ENCODE measurements around the gene HEATR5A. TPM values are rescaled to one million over a fixed set of nuclear protein-coding genes. Genes with fewer than 3 reads are reported as not detected.

The HEATR5A gene
- total and polyA plus RNA-seq, 2 of the 13 experiments (the other 11 are each of a cell fraction or from before 2014, with no cell fraction given): 36.4 to 105 TPM

DNA sequence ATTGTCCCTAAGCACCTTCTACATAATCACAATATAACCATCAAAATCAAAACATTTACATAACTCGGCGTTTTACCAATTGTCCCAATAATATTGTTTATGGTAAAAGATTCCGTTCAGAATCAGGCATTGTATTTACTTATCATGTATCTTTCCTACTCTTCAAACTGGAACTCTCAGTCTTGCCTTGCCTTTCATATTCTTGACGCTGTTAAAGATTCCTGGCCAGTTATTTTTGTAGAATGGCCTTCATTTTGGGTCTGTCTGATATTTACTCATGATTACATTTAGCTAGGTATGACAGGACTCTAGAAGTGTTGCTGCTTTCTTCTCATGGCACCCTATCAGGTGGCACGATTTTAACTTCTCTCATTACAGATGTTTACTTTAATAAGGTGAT, 850 bp upstream of the HEATR5A start (continued):
- TF ChIP-seq, protein P1, sequence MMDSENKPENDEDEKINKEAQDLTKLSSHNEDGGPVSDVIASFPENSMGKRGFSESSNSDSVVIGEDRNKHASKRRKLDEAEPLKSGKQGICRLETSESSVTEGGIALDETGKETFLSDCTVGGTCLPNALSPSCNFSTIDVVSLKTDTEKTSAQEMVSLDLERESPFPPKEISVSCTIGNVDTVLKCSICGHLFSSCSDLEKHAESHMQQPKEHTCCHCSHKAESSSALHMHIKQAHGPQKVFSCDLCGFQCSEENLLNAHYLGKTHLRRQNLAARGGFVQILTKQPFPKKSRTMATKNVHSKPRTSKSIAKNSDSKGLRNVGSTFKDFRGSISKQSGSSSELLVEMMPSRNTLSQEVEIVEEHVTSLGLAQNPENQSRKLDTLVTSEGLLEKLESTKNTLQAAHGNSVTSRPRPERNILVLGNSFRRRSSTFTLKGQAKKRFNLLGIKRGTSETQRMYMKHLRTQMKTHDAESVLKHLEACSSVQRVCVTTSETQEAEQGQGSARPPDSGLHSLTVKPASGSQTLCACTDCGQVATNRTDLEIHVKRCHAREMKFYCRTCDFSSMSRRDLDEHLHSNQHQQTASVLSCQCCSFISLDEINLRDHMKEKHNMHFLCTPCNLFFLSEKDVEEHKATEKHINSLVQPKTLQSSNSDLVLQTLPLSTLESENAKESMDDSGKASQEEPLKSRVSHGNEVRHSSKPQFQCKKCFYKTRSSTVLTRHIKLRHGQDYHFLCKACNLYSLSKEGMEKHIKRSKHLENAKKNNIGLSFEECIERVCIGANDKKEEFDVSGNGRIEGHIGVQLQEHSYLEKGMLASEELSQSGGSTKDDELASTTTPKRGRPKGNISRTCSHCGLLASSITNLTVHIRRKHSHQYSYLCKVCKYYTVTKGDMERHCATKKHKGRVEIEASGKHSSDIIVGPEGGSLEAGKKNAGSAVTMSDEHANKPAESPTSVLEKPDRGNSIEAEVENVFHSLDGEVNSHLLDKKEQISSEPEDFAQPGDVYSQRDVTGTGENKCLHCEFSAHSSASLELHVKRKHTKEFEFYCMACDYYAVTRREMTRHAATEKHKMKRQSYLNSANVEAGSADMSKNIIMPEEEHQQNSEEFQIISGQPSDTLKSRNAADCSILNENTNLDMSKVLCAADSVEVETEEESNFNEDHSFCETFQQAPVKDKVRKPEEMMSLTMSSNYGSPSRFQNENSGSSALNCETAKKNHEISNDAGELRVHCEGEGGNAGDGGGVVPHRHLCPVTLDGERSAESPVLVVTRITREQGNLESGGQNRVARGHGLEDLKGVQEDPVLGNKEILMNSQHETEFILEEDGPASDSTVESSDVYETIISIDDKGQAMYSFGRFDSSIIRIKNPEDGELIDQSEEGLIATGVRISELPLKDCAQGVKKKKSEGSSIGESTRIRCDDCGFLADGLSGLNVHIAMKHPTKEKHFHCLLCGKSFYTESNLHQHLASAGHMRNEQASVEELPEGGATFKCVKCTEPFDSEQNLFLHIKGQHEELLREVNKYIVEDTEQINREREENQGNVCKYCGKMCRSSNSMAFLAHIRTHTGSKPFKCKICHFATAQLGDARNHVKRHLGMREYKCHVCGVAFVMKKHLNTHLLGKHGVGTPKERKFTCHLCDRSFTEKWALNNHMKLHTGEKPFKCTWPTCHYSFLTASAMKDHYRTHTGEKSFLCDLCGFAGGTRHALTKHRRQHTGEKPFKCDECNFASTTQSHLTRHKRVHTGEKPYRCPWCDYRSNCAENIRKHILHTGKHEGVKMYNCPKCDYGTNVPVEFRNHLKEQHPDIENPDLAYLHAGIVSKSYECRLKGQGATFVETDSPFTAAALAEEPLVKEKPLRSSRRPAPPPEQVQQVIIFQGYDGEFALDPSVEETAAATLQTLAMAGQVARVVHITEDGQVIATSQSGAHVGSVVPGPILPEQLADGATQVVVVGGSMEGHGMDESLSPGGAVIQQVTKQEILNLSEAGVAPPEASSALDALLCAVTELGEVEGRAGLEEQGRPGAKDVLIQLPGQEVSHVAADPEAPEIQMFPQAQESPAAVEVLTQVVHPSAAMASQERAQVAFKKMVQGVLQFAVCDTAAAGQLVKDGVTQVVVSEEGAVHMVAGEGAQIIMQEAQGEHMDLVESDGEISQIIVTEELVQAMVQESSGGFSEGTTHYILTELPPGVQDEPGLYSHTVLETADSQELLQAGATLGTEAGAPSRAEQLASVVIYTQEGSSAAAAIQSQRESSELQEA (CRISPR knock-in tag; IDR thresholded peaks at IDR 0.05; ENCODE audit: not compliant biosample characterization): no peak
- no peak for TF ChIP-seq ZNF850 (CRISPR knock-in tag; conservative IDR thresholded peaks at IDR 0.05)
- no peak for TF ChIP-seq ZNF720 (CRISPR knock-in tag; IDR thresholded peaks at IDR 0.05)
- no peak for TF ChIP-seq ZNF331 (CRISPR knock-in tag; IDR thresholded peaks at IDR 0.05)
- TF ChIP-seq ZNF800 (CRISPR knock-in tag; IDR thresholded peaks at IDR 0.05): no peak
- TF ChIP-seq ZHX1 (CRISPR knock-in tag; IDR thresholded peaks at IDR 0.05; ENCODE audit: low read depth): no peak
- TF ChIP-seq ZNF839 (CRISPR knock-in tag; IDR thresholded peaks at IDR 0.05; ENCODE audit: borderline replicate concordance): no peak
- TF ChIP-seq, protein P2, sequence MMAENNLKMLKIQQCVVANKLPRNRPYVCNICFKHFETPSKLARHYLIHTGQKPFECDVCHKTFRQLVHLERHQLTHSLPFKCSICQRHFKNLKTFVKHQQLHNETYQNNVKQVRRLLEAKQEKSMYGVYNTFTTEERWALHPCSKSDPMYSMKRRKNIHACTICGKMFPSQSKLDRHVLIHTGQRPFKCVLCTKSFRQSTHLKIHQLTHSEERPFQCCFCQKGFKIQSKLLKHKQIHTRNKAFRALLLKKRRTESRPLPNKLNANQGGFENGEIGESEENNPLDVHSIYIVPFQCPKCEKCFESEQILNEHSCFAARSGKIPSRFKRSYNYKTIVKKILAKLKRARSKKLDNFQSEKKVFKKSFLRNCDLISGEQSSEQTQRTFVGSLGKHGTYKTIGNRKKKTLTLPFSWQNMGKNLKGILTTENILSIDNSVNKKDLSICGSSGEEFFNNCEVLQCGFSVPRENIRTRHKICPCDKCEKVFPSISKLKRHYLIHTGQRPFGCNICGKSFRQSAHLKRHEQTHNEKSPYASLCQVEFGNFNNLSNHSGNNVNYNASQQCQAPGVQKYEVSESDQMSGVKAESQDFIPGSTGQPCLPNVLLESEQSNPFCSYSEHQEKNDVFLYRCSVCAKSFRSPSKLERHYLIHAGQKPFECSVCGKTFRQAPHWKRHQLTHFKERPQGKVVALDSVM (CRISPR knock-in tag; IDR thresholded peaks at IDR 0.05): no peak
- TF ChIP-seq, protein P3, sequence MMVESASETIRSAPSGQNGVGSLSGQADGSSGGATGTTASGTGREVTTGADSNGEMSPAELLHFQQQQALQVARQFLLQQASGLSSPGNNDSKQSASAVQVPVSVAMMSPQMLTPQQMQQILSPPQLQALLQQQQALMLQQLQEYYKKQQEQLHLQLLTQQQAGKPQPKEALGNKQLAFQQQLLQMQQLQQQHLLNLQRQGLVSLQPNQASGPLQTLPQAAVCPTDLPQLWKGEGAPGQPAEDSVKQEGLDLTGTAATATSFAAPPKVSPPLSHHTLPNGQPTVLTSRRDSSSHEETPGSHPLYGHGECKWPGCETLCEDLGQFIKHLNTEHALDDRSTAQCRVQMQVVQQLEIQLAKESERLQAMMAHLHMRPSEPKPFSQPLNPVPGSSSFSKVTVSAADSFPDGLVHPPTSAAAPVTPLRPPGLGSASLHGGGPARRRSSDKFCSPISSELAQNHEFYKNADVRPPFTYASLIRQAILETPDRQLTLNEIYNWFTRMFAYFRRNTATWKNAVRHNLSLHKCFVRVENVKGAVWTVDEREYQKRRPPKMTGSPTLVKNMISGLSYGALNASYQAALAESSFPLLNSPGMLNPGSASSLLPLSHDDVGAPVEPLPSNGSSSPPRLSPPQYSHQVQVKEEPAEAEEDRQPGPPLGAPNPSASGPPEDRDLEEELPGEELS (CRISPR knock-in tag; IDR thresholded peaks at IDR 0.05): 0 out of 2 replicates have a peak, but pooled peaks have one; percentile 8
- TF ChIP-seq NFKBIZ (CRISPR knock-in tag; IDR thresholded peaks at IDR 0.05): no peak
- no peak for TF ChIP-seq CHD2 (IDR thresholded peaks at IDR 0.05; ENCODE audit: low read depth, low read length)
- TF ChIP-seq KDM4B (CRISPR knock-in tag; IDR thresholded peaks at IDR 0.05): no peak
